ENCODE data around the gene GUCA1A.

Gene GUCA1A

GRCh38 chr6:42224222-42225028, 51.3 kb downstream of the GUCA1A start:
- no peak for TF ChIP-seq CTCF (IDR thresholded peaks at IDR 0.05; ENCODE audit: extremely low read depth, missing control alignments)
- DNase-seq (ENCODE audit: low spot score) = peak; percentile 71

GRCh38 chr6:42225029-42225339, 51.8 kb downstream of the GUCA1A start:
- no peak for DNase-seq (ENCODE audit: low spot score)
- no peak for TF ChIP-seq CTCF (IDR thresholded peaks at IDR 0.05; ENCODE audit: extremely low read depth, missing control alignments)

GRCh38 chr6:42225419-42225818, 52.3 kb downstream of the GUCA1A start:
- no peak for TF ChIP-seq CTCF (IDR thresholded peaks at IDR 0.05; ENCODE audit: extremely low read depth, missing control alignments)
- DNase-seq (ENCODE audit: low spot score) = no peak

- no peak for DNase-seq (ENCODE audit: low spot score)
- no peak for TF ChIP-seq CTCF (IDR thresholded peaks at IDR 0.05; ENCODE audit: extremely low read depth, missing control alignments)
Measured at GRCh38 chr6:42226161-42226611, 53.0 kb downstream of the GUCA1A start.

- no peak for DNase-seq (ENCODE audit: low spot score)
Measured at GRCh38 chr6:42226645-42227143, 53.5 kb downstream of the GUCA1A start.

GRCh38 chr6:42227173-42227850, 54.1 kb downstream of the GUCA1A start:
- TF ChIP-seq CTCF (IDR thresholded peaks at IDR 0.05; ENCODE audit: extremely low read depth, missing control alignments) = no peak
- DNase-seq (ENCODE audit: low spot score) = no peak

More at GRCh38 chr6:42226645-42227143, 53.5 kb downstream of the GUCA1A start:
- no peak for TF ChIP-seq CTCF (IDR thresholded peaks at IDR 0.05; ENCODE audit: extremely low read depth, missing control alignments)

- DNase-seq (ENCODE audit: low spot score) = no peak
- no peak for TF ChIP-seq CTCF (IDR thresholded peaks at IDR 0.05; ENCODE audit: extremely low read depth, missing control alignments)
Measured at GRCh38 chr6:42228305-42228704, 55.1 kb downstream of the GUCA1A start.
